ENCODE data around the gene PACSIN1.

PACSIN1 gene

GRCh38 chr6:34544776-34545471 is 79.0 kb downstream of the PACSIN1 start:
- DNase-seq (ENCODE audit: low spot score), result no peak

- DNase-seq (ENCODE audit: low spot score), result no peak
Measured at GRCh38 chr6:34546551-34547321, 80.9 kb downstream of the PACSIN1 start.

DNA sequence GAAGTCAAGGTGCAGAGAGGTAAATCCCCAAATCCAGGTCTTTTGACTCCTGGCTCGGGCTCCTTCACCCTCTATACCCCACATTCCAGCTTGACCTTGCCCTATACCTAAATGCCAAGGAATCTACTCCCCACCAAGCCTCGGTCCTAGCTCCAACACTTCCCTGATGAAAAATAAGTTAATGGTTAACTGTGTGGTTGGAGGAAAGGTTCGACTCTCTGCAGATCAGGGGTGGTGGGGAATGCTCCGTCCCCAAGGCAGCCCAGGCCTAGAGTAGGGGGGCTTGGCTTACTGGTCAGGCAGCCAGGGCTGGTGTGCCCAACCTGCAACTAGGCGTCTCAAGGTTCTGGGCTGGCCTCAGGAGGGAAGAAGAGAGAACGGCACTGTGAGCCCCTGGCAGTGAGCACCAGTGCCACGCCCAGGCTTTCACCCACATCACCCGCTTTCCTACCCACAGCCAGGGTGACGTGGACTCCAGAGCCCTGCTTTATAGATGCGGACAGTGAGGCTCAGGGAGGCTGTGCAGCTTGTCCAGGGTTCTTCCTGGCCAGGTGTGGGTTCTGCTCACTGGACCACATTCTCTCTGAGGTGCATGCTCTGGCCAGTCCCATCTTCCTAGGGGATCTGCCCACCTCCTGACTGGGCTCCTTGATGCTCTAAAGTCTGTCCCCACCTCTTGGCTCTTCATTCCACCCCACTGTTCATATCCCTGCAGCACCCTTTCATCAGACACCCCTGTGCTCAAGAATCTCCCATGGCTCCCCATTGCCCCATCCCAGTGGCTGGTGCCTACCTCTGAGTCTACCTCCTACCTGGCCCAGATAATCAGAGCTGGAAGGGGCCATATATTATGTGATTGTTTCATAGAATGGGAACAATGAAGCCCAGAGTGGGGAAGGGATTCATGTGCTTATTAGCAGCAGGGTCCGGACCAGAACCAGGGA is 82.1 kb downstream of the PACSIN1 start:
- no peak for DNase-seq (ENCODE audit: low spot score)

DNA sequence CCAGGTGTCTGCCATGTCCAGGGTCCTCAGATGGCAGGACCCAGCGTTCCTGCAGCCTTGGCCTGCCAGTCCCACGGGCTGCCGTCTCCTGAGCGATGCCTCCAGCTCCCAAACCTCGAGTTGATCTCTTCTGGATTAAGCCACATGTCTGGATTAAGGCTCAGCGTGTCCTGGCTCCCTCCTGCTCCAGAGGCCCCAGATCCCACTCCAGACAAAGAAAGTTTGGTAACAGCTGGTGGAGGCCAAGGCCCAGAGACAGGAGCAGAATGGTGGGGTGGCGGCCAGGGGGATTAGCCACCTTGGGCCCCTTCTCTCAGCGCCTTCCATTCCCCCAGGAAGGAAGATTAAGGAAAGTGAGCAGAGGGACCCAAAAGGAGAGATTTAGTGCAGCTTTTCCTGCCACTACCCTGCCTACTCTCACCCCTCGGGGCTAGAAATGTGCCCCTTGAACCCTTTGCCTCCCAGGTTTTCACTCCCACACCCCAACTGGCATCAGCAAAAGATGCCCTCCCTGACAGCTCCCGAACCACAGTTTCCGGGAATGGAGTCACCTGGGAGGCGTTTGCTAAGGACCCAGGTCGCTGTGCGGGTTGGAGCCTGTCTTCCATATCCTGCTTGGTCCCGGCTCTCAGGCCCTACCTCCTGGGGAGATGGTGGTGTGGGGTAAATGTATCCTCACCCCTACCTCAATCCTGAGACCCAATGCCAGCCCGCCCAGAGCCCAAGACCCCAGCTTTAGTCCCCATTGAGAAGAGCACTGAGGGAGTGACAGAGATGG is 83.3 kb downstream of the PACSIN1 start:
- DNase-seq (ENCODE audit: low spot score), result no peak

DNA sequence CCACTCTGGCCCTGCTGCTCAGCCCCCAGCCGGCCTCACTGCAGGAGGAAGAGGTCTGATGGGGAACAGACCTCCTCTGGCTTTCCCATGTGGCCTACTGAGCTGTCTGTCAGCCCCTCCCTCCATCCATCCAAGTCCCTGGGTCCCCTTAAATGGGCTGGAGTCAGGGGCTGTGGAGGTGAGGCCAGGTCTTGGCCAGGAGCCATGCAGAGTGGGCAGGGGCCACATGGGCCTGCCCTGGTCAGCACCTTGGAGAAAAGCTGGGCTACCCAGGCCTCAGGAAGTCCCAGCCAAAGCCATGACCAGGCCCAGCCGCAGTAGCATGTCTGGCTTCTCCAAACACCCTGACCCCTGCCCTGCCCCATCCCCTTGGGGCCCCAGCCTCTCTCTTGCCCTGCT is 83.9 kb downstream of the PACSIN1 start:
- no peak for DNase-seq (ENCODE audit: low spot score)

GRCh38 chr6:34551720-34552119 is 85.8 kb downstream of the PACSIN1 start:
- no peak for DNase-seq (ENCODE audit: low spot score)

DNA sequence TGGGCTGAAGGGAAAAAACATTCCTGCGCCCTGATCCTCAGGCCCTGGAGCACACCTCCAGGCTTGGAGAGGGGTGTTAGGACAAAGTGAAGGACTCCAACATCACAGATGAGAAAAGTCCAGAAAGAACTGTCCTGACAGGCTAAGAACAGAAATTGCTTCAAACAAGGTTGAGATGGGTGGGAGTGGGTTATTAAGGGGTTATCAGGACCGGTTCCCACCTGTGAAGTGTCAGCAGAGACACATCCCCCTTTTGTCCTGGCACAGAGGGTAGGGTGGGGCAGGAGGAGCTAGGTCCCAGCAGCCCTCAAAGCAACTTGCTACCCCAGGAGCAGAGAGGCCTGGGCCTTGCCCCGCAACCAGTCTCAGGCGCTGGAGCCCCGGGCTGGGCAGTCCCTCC is 86.7 kb downstream of the PACSIN1 start:
- no peak for DNase-seq (ENCODE audit: low spot score)

DNA sequence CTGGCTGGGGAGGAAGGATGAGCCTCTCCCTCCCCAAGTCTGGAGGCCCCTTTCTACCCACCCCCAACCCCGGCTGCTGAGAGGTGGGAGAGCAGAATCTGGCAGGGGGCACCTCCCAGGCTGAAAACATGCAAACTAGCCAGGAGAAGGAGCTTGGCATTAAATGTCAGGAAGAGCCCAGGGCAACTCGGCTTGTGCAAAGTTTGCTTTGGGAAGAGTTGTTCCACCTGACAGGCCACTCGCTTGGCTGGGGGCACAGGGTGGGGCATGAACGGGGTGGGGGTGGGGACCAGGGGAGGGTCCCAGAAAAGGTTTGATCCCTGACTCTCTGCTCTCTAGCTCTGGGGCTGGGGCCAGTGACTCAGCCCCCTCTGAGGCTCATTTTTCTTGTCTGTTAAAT is 87.3 kb downstream of the PACSIN1 start:
- no peak for DNase-seq (ENCODE audit: low spot score)

DNA sequence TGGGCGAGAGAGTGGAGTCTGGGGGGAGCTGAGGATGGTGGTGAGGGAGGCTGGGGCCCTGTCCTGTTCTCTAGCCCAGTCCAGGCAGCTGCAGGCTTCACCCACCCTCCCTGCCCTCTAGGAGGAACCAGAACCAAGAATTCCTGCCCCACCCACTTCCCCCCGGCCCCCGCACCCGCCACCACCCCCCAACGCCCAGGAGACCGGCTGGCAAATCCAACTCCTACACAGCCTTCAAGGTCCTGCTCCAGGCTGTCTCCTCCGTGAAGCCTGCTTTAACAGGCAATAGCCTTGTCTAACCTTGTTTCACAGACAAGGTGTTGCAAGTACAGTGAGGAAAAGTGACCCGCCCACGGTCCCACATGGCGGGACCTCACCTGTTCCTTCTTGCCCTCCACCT is 87.9 kb downstream of the PACSIN1 start:
- no peak for DNase-seq (ENCODE audit: low spot score)

GRCh38 chr6:34554291-34555006 is 88.6 kb downstream of the PACSIN1 start:
- DNase-seq (ENCODE audit: low spot score), result no peak

GRCh38 chr6:34555007-34555322 is 89.1 kb downstream of the PACSIN1 start:
- DNase-seq (ENCODE audit: low spot score), result no peak

DNA sequence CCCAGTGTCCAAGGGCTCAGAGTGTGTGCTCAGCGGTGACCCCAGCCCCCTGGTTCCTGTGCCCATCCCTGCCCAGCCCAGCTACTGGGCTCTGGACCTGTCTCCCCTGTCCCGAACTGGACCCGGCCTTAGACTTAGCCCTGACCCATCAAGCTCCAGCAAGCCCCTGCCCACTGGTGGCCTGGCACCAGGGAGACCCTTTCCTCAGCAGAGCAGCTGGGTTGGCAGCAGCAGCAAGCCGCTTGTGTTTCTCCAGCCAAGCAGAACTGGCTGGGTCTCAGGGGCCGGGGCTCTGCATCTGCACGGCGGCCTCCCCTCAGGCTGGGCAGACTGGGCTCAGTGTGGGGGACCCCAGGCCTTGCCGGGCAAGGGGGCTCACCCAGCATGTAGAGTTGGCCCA is 89.5 kb downstream of the PACSIN1 start:
- DNase-seq (ENCODE audit: low spot score), result no peak

DNA sequence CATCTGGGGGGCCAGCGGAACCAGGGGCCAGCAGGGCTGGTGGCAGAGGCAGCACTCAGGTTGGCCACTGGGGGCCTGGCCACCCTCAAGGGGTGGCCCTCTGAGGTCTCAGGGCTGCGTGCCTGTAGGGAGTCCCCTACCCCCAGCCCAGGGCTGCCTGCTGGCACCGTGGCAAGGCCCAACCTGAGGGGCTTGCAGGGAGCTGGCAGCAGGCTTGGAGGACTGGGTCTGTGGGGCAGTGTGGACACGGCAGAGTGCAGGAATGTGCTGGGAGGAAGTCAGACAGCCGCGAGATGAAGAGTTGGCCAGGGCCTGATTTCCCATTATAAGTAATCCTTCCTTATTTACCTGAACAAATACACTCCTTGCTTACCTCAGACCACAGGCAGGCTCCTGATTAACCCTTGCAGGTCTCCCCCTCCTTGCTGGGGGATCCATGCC is 90.2 kb downstream of the PACSIN1 start, which contains the start of gene SPDEF:
SPDEF (minus strand) TSS at position 299 of the 441 bp plus-strand sequence. CDS start 11,874 bp downstream, outside the sequence.
- no peak for DNase-seq (ENCODE audit: low spot score)

DNA sequence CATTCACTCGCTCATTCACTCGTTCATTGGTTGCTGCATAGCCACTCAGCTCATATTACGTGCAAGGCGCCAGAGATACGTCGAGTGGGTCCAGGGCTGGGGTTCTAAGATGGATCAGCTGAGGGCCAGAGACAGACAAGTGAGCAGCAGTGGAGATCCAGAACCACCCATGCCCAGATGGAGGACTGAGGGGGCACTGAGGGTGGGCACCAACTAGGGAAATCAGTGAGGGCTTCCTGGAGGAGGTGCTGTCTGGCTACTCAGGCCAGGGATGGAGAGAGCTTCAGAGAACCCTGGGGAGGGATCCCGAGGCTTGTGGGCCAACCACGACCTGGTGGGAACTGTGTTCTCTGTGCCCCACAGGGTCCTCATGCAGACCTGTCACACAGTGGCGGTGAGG is 90.6 kb downstream of the PACSIN1 start:
- DNase-seq (ENCODE audit: low spot score), result no peak

DNA sequence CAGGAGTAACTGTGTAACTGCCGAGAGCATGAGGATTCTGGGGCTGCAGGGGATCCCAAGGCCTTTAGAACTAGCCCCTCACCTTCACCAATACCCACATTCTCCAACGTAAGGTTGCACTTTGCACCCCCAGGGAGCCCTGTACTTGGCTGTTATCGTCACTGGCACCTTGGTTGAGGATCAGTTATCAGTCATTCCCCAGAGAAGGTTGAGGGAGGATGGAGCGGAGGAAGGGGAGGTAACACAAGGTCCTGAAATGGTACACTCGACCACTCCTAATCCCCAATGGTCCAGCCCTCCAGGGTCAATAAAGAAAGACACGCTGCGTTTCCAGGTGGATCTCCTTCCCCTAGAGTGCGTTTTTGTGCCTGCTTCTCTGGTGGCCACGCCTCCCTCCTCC is 91.4 kb downstream of the PACSIN1 start:
- DNase-seq (ENCODE audit: low spot score), result no peak

DNA sequence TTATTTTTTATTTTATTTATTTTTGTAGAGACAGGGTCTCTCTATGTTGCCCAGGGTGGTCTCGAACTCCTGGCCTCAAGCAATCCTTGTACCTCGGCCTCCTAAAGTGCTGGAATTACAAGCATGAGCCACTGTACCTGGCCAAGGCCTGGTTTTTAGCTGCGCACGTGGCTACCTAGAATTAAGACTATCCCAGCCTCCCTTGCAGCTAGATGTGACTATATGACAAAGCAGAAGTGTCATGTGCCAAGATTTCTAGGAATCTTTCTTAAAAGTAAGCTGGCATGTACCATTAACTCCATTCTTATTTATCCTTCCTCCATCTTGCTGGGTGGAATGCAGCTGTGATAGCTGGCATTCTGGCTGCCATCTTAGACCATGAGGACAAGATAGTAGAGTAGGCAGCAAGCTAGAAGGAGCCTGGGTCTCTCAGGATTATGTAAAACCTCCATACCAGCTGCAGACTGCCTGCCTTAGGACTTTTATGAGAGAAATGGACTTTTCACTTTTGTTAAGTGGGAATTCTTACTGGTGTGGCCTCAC is 92.4 kb downstream of the PACSIN1 start:
- no peak for DNase-seq (ENCODE audit: low spot score)

DNA sequence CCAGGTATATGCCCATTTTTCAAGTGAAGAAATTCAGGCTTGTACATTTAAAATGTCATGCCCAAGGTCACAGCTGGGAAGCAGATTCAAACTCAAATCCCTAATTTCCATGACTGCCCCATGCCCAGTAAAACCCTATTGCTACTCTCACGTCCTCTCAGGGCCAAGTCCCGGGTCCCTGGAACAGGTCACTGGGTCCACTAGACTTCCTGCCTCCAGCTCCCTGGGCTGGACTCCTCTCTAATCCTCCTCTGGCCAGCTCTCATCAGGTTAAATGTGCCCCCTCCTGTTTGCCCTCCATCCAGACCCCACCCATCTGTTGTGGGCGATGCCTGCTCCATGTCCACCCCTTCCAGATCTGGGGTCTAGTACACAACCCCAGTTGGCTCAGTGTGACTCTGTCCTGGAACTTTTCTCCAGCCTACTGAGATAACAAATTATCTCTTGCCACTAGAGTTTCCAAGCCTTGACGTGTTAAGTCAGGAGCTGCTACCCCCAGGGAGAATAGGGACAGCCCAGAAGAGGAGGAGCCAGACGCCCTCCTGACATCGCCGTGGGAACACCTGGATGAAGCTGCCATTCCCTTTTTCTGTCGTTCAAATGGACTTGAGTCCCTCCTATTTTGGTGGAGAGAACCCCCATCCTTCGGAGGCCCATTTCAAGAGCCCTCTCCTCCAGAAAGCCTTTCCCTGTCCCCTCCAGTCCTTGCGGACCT is 93.9 kb downstream of the PACSIN1 start:
- no peak for DNase-seq (ENCODE audit: low spot score)

DNA sequence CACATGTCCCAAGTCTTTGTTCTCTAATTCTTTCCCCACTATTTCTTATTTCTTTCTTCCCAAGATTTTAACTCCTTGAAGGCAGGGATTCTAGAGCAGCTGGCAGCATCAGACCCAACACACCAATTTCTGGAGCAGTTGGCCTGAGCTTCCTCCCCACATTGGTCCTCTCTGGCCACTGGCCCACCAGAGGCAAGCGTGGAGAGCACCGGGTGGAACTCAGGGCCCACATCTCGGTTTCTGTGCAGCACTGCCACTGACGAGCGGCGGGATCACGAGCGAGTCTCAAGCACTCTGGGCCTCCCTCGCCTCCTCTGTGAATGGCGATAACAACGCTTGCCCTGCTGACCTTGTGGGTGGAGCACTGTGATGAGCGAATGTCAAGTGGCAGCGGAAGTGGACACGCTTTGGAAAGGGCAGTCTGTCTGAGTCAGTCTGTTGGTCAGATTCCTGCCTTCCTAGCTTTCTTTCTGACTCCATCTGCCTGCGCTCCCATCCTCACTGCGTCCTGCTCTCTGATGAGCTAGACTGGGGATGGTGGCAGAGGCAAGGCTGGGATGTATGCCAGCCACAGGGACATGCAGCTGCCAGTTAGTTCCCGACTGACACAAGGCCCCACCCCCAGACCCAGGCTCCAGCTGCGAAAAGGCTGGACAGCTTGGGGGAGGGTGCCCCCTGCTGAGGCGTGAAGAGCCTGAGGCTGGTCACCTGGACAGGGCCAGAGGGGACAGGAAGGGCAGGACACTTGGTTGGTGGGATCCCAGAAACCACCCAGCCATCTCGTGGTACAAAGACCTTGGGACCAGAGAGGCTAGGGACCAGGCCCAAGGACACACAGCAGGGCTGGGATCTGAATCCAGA is 94.7 kb downstream of the PACSIN1 start:
- no peak for DNase-seq (ENCODE audit: low spot score)

DNA sequence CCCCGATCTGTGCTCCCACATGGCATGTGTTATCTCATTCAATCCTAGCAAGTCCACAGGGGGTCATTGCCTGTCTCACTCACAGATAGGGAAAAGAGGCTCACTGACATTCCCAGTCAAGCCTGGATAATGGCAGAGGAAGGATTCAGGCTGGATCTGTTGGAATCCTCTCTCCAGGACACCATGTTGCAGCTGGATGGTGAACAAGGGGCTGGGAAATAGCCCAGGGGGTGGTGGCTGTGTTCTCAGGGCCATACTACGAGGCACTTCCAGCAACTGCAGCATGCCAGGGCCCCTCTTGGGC is 95.3 kb downstream of the PACSIN1 start:
- DNase-seq (ENCODE audit: low spot score), result no peak

Data from germinal center (tissue), 1 donor.